GM18867 (cell line): ENCODE results near the gene CYP11A1.

ENCODE experiments used
- ATAC-seq: cut with Tn5 transposase; IDR thresholded peaks from one replicate; pipeline ENCODE4 v1.9.1; 2021; ENCODE audit warnings: mild to moderate bottlenecking, moderate library complexity; ENCODE audit not compliant: unreplicated experiment

The CYP11A1 gene

DNA sequence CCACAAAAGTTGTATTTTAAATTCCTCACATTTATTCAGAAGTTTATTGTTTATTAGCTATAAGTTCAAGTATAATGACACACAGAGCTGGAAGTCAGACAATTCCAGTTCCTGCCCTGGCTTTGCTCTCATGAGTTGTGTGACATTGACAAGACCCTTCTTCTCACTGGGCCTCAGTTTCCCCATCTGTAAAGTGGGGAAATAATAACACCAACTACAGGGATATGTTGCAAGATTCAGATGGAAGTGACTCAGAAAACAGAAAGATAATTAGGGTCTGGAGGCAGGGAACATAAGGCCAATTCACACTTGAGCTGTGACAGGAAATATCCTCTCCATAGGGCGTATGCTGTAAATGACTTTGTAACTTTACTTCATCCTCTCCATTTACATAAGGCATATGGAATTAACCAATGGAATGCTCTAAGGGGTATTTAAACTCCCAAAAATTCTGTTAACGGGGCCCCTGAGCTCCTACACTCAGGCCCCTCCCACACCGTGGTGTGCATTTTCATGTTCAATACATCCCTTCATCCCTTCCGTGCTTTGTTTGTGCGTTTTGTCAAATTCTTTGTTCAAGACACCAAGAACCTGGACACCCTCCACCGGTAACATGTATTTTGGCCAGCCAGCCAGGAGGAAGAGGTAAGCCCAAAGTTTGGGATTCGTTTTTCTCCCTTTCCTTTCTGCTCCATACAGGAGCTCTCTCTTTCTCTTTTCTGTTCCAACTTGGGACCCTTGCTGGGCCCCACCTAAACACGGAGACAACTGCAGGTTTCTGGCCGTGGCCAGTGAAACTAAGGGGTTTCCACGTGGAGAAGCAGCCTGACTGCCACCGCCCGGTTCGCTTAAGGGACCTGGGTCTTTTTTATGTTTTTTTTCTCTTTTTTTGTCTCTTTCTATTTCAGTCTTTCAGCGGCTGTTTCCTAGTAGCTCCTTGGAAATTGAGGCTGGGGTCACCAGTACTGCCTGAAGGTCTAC, 16.9 kb downstream of the CYP11A1 start:
- no peak for ATAC-seq

DNA sequence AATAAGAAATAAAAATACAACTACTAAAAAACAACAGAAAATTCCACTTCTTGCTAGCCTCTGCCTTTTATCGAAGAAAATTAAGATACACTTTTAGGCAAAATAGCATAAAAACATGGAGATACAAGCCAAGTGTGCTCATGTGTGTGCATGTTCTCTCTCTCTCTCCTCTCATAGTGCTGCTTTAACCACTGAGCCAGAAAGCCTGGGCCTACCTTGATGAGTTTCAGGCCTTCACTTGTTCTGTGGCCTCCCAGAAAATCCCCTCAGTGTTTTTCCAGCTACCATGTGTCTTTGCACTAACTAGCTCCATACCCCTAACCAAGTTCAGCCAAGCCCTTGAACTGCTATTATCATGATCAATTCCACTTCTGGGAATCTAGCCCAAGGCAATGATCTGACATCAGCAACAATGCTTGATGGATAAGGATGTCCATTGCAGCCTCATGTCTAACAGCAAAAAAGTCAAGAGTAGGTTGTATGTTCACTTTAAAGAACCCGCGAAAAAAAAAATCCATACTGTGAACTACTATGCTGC, 18.1 kb downstream of the CYP11A1 start:
- ATAC-seq = no peak

DNA sequence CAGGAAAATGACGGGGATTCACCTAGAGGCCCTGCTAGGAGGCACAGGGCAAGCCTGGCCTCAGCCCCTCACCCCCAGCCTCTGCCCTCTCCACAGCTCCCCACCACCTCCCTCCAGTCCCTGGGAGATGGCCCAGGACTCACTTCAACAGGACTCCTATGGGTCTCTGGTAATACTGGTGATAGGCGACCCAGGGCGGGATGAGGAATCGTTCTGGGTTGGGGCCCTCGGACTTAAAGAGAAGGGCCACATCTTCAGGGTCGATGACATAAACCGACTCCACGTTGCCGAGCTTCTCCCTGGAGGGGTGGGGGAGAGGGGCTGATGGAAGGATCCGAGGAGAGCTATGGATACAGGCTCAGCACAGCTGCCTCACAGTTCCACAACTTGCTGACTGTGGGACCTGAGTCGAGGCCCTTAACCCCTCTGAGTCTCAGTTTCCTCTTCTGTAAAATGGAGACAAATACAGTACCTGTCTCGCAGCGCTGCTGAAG, 19.6 kb downstream of the CYP11A1 start:
- no peak for ATAC-seq

DNA sequence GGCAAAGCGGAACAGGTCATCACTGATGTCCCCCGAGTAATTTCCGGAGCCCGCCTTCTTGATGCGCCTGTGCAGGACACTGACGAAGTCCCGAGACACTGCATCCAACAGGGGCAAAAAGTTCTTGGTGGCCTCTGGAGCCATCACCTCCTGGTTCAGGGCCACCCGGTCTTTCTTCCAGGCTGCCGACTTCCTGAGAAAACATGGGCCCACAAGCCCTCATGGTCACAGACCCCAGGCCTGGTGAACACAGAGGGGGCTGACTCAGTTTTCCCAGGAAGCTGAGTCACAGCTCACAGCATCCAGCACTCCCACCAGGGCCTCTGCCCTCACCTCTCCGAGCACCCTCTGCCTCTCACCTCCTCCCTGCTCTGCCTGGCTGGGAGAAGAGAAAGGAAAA, 22.4 kb downstream of the CYP11A1 start:
- no peak for ATAC-seq

DNA sequence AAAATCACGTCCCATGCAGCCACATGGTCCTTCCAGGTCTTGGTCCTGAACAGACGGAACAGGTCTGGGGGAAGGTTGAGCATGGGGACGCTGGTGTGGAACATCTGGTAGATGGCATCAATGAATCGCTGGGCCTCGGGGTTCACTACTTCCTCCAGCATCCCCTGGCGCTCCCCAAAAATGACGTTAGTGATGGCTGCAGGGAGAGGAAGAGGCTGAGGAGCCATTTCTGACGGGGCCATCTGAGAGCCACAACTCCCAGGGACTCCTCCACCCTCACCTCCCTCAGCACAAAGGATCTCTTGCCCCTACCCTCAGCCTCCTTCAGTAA, 23.7 kb downstream of the CYP11A1 start:
- no peak for ATAC-seq

DNA sequence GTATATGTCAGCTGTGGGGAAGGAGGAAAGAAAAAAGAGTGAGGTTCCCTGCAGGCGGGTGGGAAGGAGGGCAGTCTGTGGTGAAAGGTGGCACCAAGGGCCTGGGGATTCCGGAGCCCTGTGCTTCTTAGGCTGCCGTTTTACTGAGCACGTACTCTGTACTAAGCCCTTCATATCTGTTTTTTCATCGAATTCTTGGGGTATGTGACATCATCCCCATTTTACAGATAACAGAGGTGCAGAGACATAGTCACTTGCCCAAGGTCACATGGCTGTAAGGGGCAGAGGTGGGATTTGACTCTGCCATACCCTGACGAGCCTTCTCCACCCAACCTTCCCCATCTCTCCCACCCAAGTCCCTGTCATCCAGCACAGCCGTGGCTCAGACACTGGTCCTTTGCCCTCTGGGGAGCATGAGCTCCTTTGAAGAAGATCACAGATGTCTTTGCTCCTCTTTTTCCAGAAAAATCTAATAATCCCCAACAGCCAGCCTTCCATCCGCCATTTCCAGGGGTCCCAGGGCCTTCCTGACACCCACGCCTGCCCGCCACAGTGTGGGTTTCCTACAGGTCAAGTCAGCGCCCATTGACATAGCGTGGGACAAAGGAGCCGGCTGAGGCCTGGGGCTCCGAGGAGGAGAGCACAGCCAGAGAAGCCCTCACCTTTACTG, 24.2 kb downstream of the CYP11A1 start:
- no peak for ATAC-seq

DNA sequence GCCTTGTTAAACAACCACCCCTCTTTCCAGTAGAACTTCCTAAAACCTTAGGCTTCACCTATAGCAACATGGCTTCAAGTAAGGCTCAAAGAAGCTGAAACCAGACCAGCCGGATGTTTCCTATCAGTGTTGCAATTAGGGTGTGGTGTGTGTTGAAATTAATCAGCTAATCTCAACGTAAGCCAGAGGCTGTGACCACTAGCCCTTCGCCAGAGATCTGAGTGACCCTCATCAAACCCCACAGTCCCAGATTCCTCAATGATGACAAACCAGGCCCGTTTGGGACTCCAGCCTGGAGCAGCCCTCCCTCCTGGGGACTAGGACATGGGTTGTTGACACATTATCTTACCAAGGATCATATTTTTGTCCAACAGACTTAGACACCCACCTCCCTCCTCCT, 27.3 kb downstream of the CYP11A1 start:
- no peak for ATAC-seq

DNA sequence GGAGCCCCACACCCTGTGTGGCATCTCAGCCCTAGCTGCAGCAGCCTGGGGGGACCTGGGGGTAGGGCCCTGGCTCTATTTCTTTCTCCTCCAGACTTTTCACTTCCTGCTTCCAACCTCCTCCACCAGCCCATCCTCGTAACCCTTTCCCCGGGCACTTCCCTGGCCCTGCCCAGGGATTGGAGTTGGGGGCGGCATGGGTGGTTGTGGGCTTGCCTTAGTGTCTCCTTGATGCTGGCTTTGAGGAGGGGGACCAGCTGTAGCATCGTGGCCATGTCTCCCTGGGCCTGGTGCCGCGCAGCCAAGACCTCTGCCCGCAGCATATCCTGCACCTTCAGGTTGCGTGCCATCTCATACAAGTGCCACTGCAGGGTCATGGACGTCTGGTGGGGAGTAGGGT, 28.1 kb downstream of the CYP11A1 start:
- ATAC-seq = no peak

DNA sequence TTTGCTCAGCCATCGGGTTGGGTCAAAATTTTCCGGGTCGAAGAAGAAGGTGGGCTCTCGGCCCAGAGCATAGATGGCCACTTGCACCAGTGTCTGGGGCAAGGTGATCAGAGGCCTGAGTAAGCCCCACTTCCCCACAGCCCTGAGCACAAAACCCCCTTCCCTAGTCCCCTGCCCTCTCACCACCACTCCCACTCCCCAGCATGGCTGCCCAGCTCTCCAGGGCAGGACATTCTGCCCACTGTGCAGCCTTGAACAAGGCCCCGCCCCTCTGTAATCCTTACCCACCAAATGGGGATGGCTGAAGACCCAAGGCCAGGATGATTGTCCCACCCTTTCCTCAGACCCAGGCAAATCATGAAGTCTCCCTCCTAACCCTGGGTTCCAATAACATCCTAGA, 28.8 kb downstream of the CYP11A1 start:
- no peak for ATAC-seq

DNA sequence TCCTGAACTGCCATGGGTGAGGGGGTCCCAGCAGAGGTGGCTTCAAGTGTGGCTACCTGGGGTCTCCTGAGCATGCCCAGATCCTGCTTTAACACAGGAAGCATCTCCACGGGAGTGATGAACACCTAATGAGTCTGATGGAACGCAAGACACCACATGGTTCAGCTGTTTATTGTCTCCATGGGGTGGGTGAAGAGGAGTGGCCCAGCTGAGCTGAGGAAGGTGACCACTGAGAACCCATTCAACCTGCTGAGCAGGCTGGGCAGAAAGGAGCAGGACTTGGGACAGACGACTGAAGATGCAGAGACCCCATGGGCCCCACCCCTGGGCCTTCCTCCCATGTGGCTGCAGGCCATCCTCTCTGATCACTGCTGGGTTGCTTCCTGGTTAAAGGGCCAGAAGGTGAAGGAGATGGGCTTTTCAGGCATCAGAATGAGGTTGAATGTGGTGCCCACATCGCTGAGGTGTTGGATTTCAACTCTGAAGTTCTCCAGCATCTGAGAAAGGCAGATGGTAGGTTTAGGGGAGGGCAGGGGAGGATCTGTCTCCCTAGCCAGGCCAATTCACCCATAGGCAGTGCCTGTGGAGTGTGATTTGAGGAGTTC, 29.7 kb downstream of the CYP11A1 start:
- ATAC-seq = no peak

DNA sequence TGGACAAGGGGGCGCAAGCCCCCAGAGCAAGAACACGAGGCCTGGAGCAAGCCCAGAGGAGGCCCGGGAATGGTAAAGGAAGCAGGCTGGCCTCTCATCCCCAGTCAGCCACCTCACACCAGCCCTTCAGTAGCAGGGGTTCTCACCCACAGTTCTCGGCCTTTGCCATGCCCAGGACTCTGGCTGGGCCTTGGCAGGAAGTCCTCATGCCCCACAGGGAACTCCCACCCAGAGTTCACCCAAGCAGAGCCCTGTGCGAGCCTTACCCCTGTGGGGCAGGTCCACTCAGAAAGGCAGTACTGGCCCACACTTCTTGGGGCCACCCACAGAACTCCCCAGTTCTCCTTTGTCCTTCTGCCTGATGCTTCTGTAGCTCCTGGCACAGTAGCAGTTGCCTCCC, 30.3 kb downstream of the CYP11A1 start:
- ATAC-seq = no peak

DNA sequence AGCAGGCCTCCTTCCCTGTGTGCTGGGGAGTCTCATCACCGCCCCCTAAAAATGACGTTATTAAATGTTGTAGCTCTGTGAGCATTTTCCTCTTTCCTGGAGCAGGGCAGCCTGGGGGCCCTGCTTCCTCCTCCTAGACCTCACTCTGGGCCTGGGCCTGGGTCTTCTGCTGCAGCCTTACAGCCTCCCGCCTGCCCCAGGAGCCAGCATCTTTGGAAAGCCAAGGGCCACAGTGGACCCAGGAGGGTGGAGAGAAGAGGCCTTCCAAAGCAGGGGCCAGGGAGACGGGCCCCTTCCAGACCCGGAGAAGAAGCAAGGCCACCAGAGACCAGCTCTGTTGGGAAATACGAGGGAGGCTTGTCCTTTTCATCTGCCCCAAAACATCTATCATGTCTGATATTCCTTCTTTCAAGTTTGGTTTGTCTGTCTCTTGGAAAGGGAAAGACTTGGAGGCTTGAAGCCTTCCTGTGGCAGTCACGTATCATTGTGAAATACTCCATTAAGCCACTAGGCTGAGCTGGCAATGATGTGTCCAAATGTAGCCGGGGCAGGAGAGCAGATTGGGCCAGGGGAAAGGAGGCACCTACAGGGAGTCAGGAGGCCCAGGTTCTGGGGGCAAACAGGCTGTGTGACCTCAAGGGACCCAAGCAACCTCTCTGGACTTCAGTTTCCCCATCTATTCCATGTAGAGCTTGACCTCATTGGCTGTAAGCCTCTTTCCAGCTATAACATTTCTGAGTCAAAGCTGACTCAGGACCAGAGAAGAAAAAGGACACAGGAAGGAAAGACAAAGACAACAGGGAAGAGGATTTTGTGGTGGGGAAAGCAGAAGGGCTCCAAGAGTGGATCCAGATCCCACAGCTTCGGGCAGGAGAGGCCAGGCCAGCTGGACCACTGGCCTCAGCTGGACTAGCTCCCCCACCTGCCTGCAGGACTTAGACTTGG, 31.1 kb downstream of the CYP11A1 start:
- ATAC-seq = no peak

DNA sequence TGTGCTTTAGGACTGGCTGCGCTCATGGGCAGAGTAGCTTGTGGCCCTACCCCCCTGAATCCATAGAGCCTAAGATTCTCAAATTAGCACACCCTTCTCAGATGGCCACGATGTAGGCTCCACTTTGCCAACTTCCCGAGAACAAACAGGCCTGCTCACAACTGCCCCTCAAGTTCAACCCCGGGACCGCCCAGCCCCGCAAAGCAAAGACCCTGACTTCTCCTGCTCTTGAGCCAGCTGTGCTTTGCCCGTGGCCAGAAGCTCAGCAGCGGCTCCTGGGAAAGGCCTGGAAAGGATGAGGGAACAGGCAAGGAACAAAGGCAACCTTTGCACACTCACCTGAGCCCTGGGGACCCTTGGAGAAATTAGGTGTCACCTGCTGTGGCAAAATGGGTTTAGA, 32.0 kb downstream of the CYP11A1 start:
- no peak for ATAC-seq

DNA sequence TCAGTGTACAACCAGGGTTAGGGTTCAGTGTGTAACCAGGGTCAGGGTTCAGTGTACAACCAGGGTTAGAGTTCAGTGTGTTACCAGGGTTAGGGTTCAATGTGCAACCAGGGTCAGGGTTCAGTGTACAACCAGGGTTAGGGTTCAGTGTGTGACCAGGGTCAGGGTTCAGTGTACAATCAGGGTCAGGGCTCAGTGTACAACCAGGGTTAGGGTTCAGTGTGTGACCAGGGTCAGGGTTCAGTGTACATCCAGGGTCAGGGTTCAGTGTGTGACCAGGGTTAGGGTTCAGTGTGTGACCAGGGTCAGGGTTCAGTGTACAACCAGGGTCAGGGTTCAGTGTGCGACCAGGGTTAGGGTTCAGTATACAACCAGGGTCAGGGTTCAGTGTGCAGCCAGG, 33.3 kb downstream of the CYP11A1 start:
- ATAC-seq = no peak

DNA sequence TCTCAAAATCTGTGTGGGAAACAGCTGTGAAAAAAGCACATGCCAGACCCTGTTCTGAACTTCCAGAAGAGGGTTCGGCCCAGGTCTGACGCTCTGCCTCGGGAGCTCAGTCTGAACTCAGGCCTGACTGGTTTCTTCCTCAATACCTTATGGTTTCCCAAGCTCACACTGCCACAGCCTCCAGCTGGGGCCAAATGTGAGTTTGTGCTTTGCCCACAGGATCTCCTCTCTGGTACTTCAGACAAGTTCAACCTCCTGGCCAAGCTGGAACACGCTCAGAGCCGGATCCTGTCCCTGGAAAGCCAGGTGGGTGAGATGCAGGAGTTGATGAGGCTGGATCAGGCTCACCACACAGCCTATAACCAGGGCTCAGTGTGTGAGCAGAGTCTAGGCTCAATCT, 33.8 kb downstream of the CYP11A1 start:
- no peak for ATAC-seq

DNA sequence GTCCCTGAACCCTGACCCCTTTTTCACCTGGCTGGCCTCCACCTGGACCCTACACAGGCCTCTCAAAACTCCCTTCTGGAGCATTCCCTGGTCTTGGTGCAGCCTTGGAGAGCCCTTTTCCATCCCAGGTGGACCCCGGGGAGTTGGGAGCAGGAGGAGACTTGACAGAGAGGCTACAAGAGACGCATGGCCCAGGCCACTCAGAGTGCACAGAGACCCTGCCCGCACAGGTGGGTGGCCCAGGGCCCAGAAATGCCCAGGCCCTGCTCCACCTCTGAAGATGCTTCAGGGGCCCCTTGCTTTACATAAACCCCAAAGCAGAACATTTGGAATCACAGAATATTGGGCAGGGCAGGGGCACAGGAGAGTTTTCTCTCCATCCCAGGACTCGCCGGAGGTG, 34.4 kb downstream of the CYP11A1 start:
- no peak for ATAC-seq

DNA sequence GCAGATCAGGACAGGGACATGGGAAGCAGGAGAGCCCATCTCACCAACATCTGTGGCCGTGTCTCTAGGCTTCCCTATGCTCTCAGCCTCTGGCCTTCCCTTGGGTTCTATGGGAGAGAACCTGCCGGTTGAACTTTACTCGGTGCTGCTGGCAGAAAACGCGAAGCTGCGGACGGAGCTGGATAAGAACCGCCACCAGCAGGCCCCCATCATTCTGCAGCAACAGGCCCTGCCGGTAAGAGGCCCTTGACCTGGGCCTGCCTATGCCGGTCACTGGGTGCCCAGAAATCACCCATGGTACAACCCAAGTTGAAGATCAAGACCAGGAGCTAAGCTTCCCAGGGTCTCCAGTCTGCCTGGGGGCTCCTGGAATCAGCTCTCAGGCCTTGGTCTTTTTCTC, 34.8 kb downstream of the CYP11A1 start:
- no peak for ATAC-seq

DNA sequence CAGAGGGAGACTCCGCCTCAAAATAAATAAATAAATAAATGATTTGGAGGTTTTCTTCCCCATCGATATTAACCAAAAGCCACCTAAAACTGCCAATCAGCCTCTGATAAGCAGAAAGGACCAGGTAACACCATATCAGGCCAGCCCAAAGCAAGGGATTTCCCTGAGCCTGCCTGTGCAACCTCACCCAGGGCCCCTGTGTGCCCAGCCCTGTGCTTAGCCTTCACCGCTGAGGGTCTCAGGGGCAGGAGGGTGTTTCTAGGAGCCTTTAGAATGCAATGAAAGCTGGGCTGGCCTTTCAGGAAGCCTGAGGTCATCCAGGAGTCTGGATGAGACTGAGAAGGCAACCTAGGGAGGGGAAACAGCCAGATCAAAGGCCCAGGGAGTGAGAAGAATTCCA, 35.4 kb downstream of the CYP11A1 start:
- ATAC-seq = no peak

DNA sequence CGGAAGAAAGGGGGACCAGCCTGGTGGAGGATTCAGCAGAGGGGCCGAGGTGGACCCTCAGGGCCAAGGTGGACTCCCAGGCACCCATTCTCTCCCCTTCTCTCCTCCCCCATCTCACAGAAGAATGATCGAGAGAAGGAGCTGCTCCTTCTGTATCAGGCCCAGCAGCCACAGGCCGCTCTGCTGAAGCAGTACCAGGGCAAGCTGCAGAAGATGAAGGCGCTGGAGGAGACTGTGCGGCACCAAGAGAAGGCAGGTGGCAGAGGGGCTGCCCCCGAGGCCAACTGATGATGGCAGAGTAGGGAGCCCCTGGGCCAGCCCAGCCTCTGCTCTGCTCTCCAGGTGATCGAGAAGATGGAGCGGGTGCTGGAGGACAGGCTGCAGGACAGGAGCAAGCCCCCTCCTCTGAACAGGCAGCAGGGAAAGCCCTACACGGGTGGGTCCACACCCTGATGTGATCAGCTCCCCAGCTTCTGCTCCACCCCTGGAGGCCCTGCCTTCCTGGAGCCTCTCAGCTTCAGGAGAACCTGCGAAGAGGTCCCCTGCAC, 36.5 kb downstream of the CYP11A1 start:
- ATAC-seq = no peak
